Measurements from ENCODE around the gene VPS26A.

- TF ChIP-seq, protein P1, sequence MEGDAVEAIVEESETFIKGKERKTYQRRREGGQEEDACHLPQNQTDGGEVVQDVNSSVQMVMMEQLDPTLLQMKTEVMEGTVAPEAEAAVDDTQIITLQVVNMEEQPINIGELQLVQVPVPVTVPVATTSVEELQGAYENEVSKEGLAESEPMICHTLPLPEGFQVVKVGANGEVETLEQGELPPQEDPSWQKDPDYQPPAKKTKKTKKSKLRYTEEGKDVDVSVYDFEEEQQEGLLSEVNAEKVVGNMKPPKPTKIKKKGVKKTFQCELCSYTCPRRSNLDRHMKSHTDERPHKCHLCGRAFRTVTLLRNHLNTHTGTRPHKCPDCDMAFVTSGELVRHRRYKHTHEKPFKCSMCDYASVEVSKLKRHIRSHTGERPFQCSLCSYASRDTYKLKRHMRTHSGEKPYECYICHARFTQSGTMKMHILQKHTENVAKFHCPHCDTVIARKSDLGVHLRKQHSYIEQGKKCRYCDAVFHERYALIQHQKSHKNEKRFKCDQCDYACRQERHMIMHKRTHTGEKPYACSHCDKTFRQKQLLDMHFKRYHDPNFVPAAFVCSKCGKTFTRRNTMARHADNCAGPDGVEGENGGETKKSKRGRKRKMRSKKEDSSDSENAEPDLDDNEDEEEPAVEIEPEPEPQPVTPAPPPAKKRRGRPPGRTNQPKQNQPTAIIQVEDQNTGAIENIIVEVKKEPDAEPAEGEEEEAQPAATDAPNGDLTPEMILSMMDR (conservative IDR thresholded peaks at IDR 0.05 in 1 of 2, IDR thresholded peaks at IDR 0.05 in 1 of 2; ENCODE audit: low read depth in 1 of 2, low read length in 2 of 2): no peak
- TF ChIP-seq EZH2 (IDR thresholded peaks at IDR 0.05; ENCODE audit: low read length, missing control alignments): no peak
These were observed 4.1 kb upstream of the VPS26A start for GRCh38 chr10:69119896-69120295.

All from fibroblast of lung (primary cell).